Stimulated activated CD8-positive, alpha-beta memory T cell treated with anti-CD3 and anti-CD28 coated beads, Interleukin-15, amount 100 ng/mL, for 48 hours (primary cell): ENCODE measurements around the gene PCSK4.
A peak's percentile ranks its signal among the peaks of the same experiment; 100 is the strongest.
"Not testable (repeated sequence)": the region's sequence is repeated elsewhere in the genome, so short reads cannot be mapped to it uniquely, and the experiment has no call there.

ENCODE experiments used
- DNase-seq, 2 donors: peaks; one replicate each; pipeline ENCODE4 v3.0.0-alpha.2; 2020; ENCODE audit warnings: low read depth in 2 of 2

The PCSK4 gene

GRCh38 chr19:1522061-1522460 is 31.9 kb upstream of the PCSK4 start:
- no peak for DNase-seq

DNA sequence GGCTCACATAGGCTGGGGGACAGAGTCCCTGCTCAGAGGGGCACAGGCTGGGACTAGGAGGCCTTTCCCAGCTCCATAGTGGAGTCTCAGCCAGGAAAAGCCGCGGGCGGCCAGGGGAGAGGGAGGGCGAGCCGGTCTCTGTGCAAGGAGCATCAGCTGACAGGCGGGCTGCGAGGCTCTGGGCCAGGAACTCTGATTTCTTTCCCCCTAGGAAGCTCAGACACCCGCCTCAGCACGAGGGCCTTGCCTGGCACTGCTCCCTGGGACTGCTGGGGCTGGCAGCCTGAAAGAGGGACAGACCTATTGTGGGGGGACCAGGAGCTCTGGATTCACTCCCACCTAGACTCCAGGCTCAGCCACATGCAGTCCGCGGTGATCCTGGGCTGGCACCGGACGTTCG is 31.5 kb upstream of the PCSK4 start:
- no peak for DNase-seq

DNA sequence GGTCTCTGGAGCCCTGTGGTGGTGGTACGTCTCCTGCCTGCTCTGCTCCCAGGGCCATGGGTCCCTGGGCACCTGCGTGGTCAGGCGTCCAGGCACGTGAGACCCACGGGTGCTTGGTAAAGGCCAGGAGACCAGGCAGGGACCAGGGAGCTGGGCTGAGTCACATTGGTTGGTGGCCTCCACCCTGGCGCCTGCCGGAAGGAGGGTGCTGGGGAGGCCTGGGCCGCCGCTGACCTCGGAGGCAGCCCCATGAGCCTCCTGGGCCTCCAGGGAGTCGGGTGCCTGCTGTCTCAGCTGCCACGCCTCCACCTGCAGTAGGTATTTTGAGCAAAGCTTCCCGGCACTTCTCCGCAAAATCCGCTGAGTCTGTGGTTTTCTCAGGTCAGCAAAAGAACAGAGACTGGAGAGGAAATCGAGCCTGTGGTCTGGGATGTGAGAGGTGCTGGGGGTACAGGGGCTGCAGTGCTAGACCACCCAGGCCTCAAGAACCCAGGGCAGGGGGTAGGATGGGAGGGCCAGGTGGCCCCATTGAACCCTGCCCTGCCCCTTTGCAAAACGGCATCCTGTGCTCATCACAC is 30.1 kb upstream of the PCSK4 start:
- DNase-seq: no peak

DNA sequence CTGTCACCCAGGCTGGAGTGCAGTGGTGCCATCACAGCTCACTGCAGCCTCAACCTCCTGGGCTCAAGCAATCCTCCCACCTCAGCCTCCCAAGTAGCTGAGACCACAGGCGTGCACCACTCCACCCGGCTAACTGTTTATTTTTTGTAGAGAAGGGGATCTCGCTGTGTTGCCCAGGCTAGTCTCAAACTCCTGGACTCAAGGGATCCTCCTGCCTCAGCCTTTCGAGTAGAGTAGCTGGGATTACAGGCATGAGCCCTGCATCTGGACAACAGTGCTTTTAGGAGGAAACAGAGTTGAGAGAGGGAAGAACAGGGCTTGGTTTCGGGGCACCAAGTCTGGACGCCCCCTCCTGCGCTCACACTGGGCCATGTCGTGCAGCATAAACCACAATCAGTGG is 29.7 kb upstream of the PCSK4 start:
- DNase-seq: not testable (repeated sequence)

DNA sequence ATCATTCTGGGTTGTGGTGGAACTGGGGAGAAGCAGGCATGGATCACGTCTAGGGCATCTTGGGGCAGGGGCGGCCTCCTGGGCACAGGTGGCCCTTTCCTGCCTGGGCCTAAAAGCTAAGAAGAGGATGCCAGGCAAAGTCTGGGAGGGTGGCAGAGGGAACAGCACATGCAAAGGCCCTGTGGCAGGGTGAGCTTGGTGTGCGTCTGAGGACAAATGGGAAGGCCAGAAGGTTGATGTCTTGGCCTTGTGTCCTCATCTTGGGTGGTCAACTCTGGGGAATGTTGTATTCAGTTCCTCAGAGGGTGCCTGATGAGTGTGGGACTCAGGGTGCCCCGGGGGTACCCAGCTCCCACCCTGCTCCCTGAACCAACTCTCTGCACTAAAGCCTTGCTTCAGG is 28.3 kb upstream of the PCSK4 start:
- no peak for DNase-seq

DNA sequence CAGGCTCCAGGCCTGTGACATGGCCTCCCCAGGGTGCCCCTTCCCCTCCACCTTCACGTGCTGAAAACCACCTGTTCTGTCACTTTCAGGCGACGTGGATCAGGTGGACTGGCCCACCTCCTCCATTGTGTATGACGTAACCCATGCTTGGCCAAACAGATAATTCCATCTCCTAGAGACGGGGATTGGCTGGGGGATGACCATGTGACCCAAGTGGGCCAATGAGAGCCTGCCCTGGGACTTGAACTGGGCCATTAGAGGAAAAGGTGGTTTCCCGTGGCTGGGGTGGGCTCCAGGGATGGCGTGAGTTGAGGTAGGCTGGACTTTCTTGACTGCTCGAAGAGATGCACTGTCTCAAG is 26.2 kb upstream of the PCSK4 start:
- DNase-seq: no peak

GRCh38 chr19:1514986-1515721 is 25.0 kb upstream of the PCSK4 start:
- no peak for DNase-seq

- DNase-seq: no peak
Observed at GRCh38 chr19:1514295-1514661, 24.1 kb upstream of the PCSK4 start.

DNA sequence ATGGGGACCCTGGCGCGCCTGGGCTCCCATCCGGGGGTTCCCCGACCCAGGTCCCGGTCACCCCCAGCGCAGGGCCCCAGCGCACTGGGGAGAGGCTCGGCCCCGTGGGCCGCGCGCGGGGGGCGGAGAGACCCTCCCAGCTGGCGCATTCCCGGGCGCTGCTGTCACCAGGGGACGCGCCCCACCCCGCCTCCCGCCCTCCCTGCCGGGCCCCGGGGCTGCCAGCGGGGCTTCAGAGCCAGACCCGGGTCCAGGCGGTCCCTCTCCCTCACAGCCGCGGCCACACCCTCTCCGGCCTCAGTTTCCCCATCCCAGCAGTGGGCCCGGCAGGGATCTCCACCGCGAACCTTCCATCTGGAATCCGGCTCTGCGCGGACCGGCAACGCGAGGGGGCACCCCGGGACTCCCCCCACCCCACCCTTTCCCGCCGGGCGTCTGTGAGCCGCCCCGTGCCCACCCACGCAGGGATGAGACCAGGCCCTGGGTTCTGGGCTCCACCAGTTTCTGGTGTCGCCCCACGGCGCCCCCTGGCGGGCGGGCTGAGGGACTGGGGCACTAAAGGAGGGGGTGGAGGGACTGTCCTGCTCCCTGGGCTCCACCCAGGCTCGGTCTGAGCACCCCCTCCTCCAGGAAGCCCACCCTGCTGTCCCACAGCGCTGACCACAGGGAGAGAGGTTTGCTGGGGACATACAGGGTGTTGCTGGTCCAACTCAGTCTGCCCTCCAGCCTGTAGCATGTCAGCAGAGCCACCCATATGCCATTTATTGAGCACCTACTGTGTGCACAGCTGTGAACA is 23.5 kb upstream of the PCSK4 start:
- peak; percentile 59 to 64 for DNase-seq

DNA sequence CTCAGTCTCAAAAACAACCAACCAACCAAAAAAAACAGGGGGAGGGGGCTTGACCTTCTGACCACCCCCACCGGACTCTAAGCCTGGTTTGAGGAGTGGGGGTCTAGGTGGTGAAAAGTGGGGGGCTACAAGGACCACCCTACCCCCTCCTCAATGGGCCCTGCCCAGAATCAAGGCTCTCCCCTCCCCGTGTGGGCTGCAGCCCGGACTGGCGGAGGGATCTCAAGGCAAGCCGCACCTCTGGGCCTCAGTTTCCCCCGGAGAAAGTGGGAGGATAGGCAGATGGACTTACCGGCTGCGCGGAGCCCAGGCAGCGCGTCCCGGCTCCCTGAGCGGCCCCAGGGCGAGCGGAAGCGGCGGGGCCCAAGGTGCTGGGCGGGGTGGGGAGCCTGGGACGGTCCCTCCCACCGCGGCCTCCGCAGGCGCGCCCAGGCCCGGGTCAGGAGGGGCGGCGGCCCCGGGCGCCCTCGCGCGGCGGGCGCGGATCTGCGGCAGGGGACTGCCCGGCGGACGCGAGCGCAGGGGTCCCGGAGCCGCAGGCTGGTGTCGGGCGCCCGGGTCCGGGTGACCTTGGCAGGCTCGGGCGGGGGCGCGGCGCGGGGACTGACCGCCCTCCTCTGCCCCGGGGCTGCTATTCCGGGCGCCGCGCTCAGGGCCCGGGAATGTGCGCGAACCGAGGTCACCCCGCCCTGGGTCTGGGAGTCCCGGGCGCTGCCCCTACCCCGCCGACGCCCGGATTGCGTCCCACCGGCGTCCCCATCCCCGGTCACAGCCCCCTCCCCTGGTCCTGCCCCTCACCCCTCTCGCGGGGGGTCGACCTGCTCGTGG is 22.7 kb upstream of the PCSK4 start, which contains the start of gene ADAMTSL5:
ADAMTSL5 (minus strand) TSS at position 349 of the 828 bp plus-strand sequence. CDS start 2,076 bp downstream, outside the sequence.
- DNase-seq: peak; percentile 69 to 73

- no peak for DNase-seq
Observed at GRCh38 chr19:1511318-1512317, 21.5 kb upstream of the PCSK4 start.

GRCh38 chr19:1510807-1511206 is 20.7 kb upstream of the PCSK4 start:
- DNase-seq: no peak

DNA sequence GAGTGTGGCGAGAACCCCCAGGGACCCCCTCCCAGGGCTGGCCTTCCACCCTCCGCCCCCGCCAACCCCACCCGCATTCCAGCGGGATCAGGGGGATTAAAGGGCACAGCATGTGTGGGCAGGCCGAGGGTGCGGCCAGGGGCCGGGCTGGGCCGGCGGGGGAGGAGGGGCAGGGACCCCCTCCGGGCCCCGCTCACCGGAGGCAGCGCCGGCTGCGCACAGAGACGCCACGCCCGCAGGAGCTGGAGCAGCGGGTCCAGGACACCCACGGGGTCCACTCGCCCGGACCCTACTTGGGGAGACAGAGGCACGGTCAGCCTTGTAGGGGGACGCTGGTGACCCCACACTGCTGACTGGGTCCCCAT is 20.3 kb upstream of the PCSK4 start:
- no peak for DNase-seq

DNA sequence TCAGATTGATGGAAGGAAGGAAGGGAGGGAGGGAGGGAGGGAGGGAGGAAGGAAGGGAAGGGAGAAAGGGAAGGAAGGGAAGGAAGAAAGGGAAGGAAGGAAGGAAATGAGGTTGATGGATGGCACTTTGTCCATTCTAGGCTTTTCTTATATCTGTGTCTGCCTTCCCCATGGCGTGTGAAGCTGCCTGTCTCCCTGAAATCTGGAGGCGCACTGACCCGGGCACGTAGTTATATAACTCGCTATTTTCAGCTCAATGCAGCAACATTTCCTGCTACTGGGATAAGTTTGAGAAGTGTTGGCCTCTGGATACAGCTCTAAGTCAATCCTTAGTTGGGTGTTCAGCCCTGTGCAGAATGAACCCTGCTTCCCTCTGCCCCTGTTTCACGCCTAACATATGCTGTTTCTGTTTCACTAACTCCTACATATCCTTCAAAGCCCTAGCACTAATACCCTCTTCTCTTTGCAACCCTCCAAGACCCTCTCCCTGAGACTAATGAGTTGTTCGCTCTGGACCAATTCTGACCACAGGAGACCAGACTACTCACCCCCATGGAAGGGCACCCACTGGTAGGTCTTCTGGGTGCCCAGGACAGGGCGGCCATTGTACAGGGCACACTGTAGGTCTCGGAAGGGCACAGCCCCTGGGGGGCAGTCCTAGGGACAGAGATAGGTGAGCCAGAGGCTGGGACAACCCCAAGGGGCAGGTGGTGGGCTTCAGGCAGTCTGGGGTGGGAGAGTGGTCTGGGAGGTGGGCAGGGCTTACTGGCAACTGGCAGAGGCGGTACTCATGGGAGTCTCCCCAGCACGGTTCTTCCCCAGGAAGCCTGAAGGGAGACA is 19.7 kb upstream of the PCSK4 start:
- no peak for DNase-seq

DNA sequence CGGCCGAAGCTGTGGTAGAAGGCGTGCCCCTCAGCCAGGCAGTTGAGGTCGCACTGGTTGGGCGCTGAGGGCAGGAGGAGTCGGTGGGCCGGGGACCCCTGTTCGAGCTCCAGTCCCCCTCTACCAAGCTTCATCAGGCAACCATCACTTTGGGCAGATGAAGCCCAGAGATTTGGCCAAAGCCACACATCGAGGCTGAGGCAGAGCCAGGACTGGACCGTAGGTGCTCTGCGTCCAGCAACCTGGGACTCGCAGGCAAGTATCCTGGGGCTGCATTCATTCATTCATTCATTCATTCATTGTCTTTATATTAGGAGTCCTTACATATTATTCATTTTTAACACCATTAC is 18.3 kb upstream of the PCSK4 start:
- no peak for DNase-seq

DNA sequence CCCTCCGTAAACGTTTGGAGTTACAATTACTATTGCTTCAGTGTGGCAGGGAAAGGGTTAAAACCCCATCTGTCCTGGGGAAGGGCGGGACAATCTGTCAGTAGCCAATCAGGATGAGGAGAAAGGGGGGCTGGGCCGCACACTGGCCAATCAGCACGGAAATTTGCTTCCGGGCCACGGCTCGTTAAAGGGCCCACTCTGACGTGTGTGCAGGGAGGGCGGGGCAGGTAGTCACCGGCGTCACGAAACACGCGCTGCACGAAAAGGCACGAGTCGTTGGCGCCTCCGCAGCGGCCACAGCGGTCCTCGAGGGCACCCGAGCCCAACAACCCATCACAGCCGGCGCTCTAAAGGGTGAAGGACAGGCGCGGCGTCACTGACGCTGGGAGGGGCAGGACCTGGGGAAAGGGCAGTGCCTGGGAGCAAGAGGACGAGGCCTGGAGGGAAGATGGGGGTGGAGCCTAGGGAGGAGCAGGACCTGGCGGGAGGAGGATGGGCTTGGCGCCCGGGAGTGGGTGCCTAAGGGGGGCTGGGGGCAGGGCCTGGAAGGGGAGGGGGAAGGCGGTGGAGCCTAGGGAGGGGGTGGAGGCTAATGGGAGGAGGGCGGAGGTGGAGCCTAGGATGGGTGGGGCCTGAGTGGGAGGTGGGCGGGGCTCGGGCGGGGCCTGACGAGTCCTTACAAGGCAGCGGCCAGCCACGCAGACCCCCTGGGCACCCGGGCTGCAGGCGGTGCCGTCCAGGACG is 17.8 kb upstream of the PCSK4 start:
- peak; percentile 79 to 86 for DNase-seq

DNA sequence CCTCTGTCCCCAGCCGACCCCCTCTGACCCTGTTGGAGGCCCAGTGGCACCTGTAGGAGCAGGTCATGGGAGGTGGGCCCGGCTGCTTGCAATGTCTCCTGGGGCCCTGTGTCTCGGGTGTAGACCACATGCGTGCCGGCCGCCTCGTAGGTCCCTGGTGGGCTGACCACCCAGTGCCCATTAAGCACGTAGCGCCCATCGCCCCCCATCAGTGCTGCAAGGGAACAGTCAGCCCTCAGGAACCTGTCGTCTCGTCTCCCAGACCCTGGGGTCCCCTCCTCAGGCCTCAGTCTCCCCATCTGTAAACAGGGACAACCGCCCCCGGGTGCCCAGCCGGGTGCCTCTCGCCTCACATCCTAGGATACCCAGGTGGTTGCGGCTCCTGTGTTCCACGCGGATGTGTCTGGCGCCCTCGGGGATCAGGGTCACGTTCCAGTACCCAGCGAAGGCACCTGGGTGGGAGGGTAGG is 17.1 kb upstream of the PCSK4 start:
- DNase-seq: no peak

DNA sequence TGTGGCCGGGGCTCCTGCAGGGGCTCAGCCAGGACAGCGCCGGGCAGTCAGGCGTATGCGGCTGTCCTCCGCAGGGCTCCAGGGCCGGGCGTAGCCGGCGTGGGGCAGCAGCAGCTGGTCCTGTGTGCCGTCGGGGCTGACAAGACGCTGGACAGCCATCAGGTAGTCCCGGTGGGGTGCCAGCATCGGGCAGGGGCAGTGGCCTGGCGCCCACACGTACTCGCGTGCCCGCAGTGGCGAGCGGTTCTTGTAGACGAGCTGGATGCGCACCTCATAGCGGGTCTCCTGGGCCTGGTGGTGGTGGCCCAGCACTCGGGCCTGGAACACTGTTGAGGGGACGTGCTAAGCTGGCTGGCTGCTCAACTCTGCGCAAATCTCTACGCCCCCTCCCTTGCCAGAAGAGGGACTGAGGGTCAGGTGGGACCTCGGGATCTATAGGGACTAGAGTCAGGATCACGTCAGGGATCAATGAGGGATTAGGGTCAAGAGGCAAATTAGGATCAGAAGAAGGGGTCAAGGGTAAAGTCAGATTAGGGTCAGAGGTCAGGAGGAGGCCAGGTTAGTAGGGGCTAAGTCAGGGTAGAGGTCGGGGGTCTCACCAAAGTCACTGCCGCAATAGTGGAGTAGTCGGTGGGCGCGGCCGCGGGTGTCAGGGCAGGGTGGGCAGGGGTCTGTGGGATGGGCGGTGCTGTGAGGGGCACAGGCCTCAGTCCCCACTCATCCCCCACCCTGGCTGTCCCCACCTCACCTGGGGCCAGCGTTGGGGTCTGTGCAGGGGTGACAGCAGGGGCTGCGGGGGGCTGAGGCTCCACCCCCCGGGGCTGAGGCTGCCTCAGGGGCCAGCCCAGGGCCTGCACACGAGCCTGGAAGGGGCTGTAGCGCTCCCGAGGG is 16.1 kb upstream of the PCSK4 start:
- DNase-seq: no peak
